Peyer's patch (tissue), 4 donors: Measurements from ENCODE around the gene NEURL1B.

Experiments
- POLR2A ChIP-seq, 2 donors: fragments of 450-650 bp; IDR thresholded peaks; one replicate each; pipeline ENCODE4 v1.5.1; 2017; ENCODE audit warnings: antibody characterized with exemption in 2 of 2, mild to moderate bottlenecking in 2 of 2, moderate library complexity in 2 of 2
- TF ChIP-seq, protein P1 (sequence below), 6 experiments: fragments of 450-650 bp in 4 of 6; fragments of 200-600 bp in 2 of 6; sonication (generic) in 1 of 6; IDR thresholded peaks; one replicate each; pipeline ENCODE4 v1.5.1; 2017 to 2019; ENCODE audit warnings: antibody characterized with exemption in 6 of 6, mild to moderate bottlenecking in 3 of 6, moderate library complexity in 1 of 6

DNA sequence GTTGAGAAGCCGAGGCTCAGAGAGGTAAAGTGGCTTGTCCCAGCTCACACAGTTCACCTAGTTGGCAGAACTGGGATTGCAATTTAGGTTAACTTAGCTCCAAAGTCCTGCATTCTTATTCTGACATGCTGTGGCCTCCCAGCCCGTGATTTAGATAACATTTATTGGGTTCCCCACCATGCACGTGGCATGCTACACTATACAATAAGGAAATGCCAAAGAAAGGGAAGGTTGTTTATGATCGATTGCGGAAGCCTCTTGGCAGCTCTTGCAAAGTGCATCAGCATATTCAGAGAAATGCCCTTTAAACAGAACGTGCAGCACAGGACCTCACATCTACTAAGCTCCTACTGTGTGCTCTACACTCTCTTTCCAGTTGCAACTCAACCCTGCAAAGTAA is 3.2 kb downstream of the NEURL1B start:
- TF ChIP-seq, protein P1, sequence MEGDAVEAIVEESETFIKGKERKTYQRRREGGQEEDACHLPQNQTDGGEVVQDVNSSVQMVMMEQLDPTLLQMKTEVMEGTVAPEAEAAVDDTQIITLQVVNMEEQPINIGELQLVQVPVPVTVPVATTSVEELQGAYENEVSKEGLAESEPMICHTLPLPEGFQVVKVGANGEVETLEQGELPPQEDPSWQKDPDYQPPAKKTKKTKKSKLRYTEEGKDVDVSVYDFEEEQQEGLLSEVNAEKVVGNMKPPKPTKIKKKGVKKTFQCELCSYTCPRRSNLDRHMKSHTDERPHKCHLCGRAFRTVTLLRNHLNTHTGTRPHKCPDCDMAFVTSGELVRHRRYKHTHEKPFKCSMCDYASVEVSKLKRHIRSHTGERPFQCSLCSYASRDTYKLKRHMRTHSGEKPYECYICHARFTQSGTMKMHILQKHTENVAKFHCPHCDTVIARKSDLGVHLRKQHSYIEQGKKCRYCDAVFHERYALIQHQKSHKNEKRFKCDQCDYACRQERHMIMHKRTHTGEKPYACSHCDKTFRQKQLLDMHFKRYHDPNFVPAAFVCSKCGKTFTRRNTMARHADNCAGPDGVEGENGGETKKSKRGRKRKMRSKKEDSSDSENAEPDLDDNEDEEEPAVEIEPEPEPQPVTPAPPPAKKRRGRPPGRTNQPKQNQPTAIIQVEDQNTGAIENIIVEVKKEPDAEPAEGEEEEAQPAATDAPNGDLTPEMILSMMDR (IDR thresholded peaks at IDR 0.05) = peak in 3 of 6 experiments; percentile 42 to 49 (median 48)
- no peak for TF ChIP-seq POLR2A (IDR thresholded peaks at IDR 0.05)
